Aorta (tissue), 5 donors: ENCODE data around the gene TP53TG3D. TPM values are rescaled to one million over a fixed set of nuclear protein-coding genes. Genes with fewer than 3 reads are reported as not detected.
"Not testable (repeated sequence)": the region's sequence is repeated elsewhere in the genome, so short reads cannot be mapped to it uniquely, and the experiment has no call there.

ENCODE experiments used
- ATAC-seq: fragments of 200-7000 bp; cut with Tn5 transposase; one replicate; pipeline ENCODE4 v1.9.1; 2022; ENCODE audit warnings: moderate library complexity; ENCODE audit not compliant: low FRiP score
- DNase-seq, 2 donors: peaks; one replicate each; pipeline ENCODE4 v3.0.0-alpha.2; 2020
- H3K27ac ChIP-seq, 2 donors: one replicate each; pipeline ENCODE4 v1.5.1; 2013; ENCODE audit warnings: low read length in 2 of 2, mild to moderate bottlenecking in 2 of 2, moderate library complexity in 2 of 2, control low read depth in 1 of 2, inconsistent platforms in 1 of 2, low read depth in 1 of 2
- H3K27me3 ChIP-seq, 2 donors: one replicate each; pipeline ENCODE4 v1.6.1; 2013; ENCODE audit warnings: control low read depth in 1 of 2, low read length in 1 of 2, mild to moderate bottlenecking in 1 of 2, moderate library complexity in 1 of 2; ENCODE audit not compliant: insufficient read depth in 2 of 2, control insufficient read depth in 1 of 2
- H3K36me3 ChIP-seq, 2 donors: one replicate each; pipeline ENCODE4 v1.6.1; 2013; ENCODE audit warnings: control low read depth in 1 of 2, low read length in 1 of 2, mild to moderate bottlenecking in 1 of 2; ENCODE audit not compliant: insufficient read depth in 2 of 2, control insufficient read depth in 1 of 2
- H3K4me1 ChIP-seq, 2 donors: one replicate each; pipeline ENCODE4 v1.6.1; 2013; ENCODE audit warnings: low read length in 2 of 2, control low read depth in 1 of 2, mild to moderate bottlenecking in 1 of 2, moderate library complexity in 1 of 2; ENCODE audit not compliant: insufficient read depth in 2 of 2, control insufficient read depth in 1 of 2
- H3K4me3 ChIP-seq, 2 donors: one replicate each; pipeline ENCODE4 v1.5.1; 2013; ENCODE audit warnings: low read length in 2 of 2, control low read depth in 1 of 2, mild to moderate bottlenecking in 1 of 2
- H3K9me3 ChIP-seq: one replicate; pipeline ENCODE4 v1.6.1; 2013; ENCODE audit warnings: mild to moderate bottlenecking, low read length; ENCODE audit not compliant: control insufficient read depth
- WGBS, 2 donors: extraction: QIAGEN DNeasy Blood & Tissue Kit; methylation state at CpG; one replicate each; pipeline ENCODE4 v1.1.7; 2013; 5-methylcytosine and 5-hydroxymethylcytosine counted together
- intact Hi-C, 2 donors: fragments of 100-400 bp; cut with DNase I; formaldehyde crosslinking; loops; one replicate each; pipeline versions ENCODE4 v1.14.2 to v1.15.0; 2022
- long read RNA-seq, 2 donors: library from polyadenylated mRNA; unstranded; transcript quantifications; one replicate each; pipeline ENCODE4 v2.0.0, GENCODE V29; 2020 to 2021
- polyA plus RNA-seq, 2 donors: library from polyadenylated mRNA; stranded (reverse); fragments of 200-250 nt; gene quantifications; one replicate each; pipeline ENCODE4 v1.2.3, GENCODE V29; 2013
- total RNA-seq, 2 donors: library from RNA; stranded (reverse); fragmentation: NEBNext Ultra II Directional; extraction: Animal tissue kit (Norgen Biotek cat#: 25700); gene quantifications; one replicate each; pipeline ENCODE4 v1.2.1, GENCODE V29; 2021
- donor health status: healthy with polysubstance abuse.
- donor health status: Bipolar disorder and iron deficiency.
- donor health status: DM: no; HTN: no; CAD: no.
- donor health status: DM: no; HTN: no; CAD: no.
- donor health status: DM: yes; HTN: yes; CAD: no.

The TP53TG3D gene
- total RNA-seq, result not detected
- 1 to 10 TPM in 1 of 2 donors, under 1 TPM in 1; 0.50 to 1.7 TPM for polyA plus RNA-seq
- long read RNA-seq, donor 1, result 0 reads
- long read RNA-seq, donor 2, result 0 reads

GRCh38 chr16:32252986-32253385 is at the start of gene TP53TG3D:
Gene TP53TG3D (plus strand): TSS chr16:32253286. CDS start chr16:32253354, 68 bp downstream.
- H3K36me3 ChIP-seq, H3K9me3 ChIP-seq, H3K27me3 ChIP-seq, intact Hi-C loops, DNase-seq, ATAC-seq, H3K27ac ChIP-seq, H3K4me3 ChIP-seq, H3K4me1 ChIP-seq: not testable (repeated sequence)
- 23 to 30% methylated on average over 7 to 9 of the region's 26 CpGs for WGBS, 2 donors

- H3K27me3 ChIP-seq, ATAC-seq, H3K4me3 ChIP-seq, intact Hi-C loops, H3K27ac ChIP-seq, H3K9me3 ChIP-seq, H3K36me3 ChIP-seq, H3K4me1 ChIP-seq: not testable (repeated sequence)
- peak in 1 of 2 donors; percentile 27 for DNase-seq
- 11% methylated on average over 4 to 9 of the region's 20 CpGs for WGBS, 2 donors
Observed at GRCh38 chr16:32253507-32253906, 421 bp downstream of the TP53TG3D start.

- H3K27me3 ChIP-seq, H3K36me3 ChIP-seq, H3K27ac ChIP-seq, intact Hi-C loops, ATAC-seq, H3K4me3 ChIP-seq, H3K4me1 ChIP-seq, H3K9me3 ChIP-seq: not testable (repeated sequence)
- DNase-seq, result peak in 1 of 2 donors; percentile 12
- WGBS, 2 donors, result 81 to 92% methylated on average over 5 of the region's 5 CpGs
Observed at GRCh38 chr16:32261526-32261925, 8.4 kb downstream of the TP53TG3D start.

GRCh38 chr16:32263552-32263951 is 10.5 kb downstream of the TP53TG3D start:
- not testable (repeated sequence) for H3K27ac ChIP-seq

GRCh38 chr16:32281910-32282309 is 28.8 kb downstream of the TP53TG3D start:
- H3K9me3 ChIP-seq, H3K36me3 ChIP-seq, H3K4me3 ChIP-seq, ATAC-seq, H3K27me3 ChIP-seq, intact Hi-C loops, H3K27ac ChIP-seq, DNase-seq, H3K4me1 ChIP-seq: not testable (repeated sequence)
- WGBS, 2 donors, result 69 to 78% methylated on average over 1 of the region's 1 CpG

More at GRCh38 chr16:32263552-32263951, 10.5 kb downstream of the TP53TG3D start:
- H3K27me3 ChIP-seq, ATAC-seq, H3K4me3 ChIP-seq, intact Hi-C loops, H3K9me3 ChIP-seq, H3K4me1 ChIP-seq, H3K36me3 ChIP-seq, DNase-seq: not testable (repeated sequence)
- WGBS, 2 donors, result 77 to 78% methylated on average over 10 of the region's 10 CpGs

GRCh38 chr16:32283024-32283423 is 29.9 kb downstream of the TP53TG3D start:
- H3K4me3 ChIP-seq, H3K27me3 ChIP-seq, DNase-seq, H3K27ac ChIP-seq, H3K4me1 ChIP-seq, ATAC-seq, H3K9me3 ChIP-seq, intact Hi-C loops, H3K36me3 ChIP-seq: not testable (repeated sequence)

- intact Hi-C loops, H3K36me3 ChIP-seq, H3K4me1 ChIP-seq: not testable (repeated sequence)
Observed at GRCh38 chr16:32283917-32284495, 30.9 kb downstream of the TP53TG3D start.

GRCh38 chr16:32284800-32285796 is 32.0 kb downstream of the TP53TG3D start:
- H3K36me3 ChIP-seq, intact Hi-C loops, H3K27me3 ChIP-seq, H3K4me3 ChIP-seq, H3K9me3 ChIP-seq, ATAC-seq, H3K4me1 ChIP-seq, H3K27ac ChIP-seq: not testable (repeated sequence)
- WGBS, 2 donors, result 45 to 59% methylated on average over 3 of the region's 3 CpGs
- peak; percentile 50 to 75 for DNase-seq

More at GRCh38 chr16:32283917-32284495, 30.9 kb downstream of the TP53TG3D start:
- H3K9me3 ChIP-seq, ATAC-seq, H3K4me3 ChIP-seq, H3K27ac ChIP-seq, H3K27me3 ChIP-seq, DNase-seq: not testable (repeated sequence)
- 81% methylated on average over 5 of the region's 5 CpGs for WGBS, 2 donors
